GM19099 (cell line): ENCODE data around the gene ZHX3.

Experiments used
- POLR2A ChIP-seq: IDR thresholded peaks from 3 replicates; pipeline ENCODE4 v1.6.1; 2011; ENCODE audit warnings: low read depth; ENCODE audit not compliant: insufficient read length; ENCODE audit errors: extremely low read depth

ZHX3 gene

GRCh38 chr20:41168281-41169161, 149.0 kb downstream of the ZHX3 start:
- TF ChIP-seq POLR2A, result no peak

DNA sequence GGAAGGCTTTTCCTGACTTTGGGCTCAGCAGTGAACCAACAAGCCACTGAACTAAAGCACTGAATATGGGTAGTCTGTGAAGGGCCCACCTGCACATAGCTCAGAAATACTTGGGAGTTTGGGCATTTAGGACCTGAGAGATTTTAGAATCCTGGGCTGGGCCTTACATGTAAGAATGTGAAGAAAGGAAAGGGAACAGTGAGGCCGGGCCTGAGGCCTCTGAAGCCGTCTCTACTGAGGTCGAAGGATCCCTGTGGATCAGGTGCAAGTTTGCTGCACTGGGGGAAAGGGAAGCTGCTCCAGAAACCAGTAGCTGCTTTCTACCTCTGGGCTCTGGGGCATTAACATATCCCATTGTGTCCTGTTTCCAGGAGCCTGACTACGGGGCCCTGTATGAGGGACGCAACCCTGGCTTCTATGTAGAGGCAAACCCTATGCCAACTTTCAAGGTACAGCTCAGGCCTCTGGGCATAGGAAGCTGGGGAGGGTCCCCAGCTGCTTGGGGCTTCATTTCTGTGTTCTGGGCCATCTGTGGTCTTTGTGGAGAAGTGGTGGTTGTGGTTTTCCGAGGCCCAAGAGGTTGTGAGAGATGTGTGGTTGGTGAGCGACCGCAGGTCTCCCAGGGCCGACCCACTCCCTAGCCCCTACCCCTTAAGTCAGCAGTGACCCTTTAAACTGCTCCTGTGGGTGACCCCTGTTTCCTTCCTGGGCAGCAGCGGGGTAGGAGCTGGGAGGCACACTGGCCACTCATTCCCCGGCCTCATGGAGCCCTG, 149.9 kb downstream of the ZHX3 start:
- TF ChIP-seq POLR2A, result no peak

DNA sequence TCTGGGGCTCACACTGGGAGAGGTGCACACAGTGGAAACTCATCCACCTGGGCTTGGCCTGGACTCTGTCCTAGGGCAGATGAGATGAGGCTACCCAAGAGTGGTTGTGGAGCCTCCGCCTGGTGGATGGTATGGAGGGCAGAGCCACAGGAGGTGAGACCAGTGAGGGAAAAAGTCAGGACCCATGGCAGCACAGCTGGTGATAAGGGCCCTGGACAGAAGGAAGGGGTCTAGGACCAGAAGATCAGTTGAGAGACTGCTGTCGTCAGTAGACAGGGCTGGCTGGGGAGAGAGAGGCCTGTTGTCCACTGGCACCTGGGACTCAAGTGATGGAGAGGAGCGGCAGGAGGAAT, 150.4 kb downstream of the ZHX3 start:
- TF ChIP-seq POLR2A, result no peak

DNA sequence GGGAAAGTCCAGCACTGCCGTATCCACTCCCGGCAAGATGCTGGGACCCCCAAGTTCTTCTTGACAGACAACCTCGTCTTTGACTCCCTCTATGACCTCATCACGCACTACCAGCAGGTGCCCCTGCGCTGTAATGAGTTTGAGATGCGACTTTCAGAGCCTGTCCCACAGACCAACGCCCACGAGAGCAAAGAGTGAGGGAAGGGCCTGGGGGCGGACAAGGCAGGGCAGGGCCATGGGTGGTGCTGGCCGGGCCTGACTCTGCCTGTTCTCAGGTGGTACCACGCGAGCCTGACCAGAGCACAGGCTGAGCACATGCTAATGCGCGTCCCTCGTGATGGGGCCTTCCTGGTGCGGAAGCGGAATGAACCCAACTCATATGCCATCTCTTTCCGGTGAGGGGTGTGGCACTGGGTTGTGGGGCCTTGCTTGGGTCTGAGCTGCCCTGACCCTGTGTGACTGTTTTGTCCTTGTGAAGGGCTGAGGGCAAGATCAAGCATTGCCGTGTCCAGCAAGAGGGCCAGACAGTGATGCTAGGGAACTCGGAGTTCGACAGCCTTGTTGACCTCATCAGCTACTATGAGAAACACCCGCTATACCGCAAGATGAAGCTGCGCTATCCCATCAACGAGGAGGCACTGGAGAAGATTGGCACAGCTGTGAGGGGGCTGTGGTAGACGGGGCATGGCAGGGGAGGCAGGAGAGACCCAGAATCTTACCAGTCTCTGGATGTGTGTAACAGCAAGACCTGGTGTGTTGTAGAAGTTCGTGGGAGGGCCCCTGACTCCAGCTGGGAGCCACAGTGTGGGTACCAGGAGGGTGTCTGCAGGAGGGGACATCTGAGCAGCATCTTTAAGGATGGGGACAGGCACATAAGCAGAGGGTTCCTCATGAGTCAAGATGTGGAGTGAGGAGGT, 151.1 kb downstream of the ZHX3 start:
- TF ChIP-seq POLR2A, result no peak

DNA sequence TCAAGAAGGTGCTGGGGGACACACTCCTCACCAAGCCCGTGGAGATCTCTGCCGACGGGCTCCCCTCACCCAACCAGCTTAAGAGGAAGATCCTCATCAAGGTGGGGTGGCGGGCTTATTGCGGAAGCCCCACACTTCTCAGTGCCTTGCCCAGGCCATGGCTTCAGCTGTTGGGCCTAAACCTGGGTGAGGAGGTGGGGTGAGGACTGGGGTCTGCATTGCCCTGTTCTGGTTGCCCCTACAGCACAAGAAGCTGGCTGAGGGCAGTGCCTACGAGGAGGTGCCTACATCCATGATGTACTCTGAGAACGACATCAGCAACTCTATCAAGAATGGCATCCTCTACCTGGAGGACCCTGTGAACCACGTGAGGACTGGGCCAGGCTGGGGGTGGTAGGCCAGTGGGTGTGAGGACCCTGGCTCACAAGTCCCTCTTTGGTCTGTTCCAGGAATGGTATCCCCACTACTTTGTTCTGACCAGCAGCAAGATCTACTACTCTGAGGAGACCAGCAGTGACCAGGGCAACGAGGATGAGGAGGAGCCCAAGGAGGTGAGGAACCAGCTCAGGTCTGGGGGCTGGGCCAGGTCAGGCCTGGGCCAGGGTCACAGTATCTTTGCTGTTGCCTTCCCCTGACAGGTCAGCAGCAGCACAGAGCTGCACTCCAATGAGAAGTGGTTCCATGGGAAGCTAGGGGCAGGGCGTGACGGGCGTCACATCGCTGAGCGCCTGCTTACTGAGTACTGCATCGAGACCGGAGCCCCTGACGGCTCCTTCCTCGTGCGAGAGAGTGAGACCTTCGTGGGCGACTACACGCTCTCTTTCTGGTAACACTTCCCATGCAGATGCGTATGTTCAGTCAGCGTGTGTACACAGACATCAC, 152.3 kb downstream of the ZHX3 start:
- no peak for TF ChIP-seq POLR2A

GRCh38 chr20:41163821-41164220, 153.7 kb downstream of the ZHX3 start:
- no peak for TF ChIP-seq POLR2A

DNA sequence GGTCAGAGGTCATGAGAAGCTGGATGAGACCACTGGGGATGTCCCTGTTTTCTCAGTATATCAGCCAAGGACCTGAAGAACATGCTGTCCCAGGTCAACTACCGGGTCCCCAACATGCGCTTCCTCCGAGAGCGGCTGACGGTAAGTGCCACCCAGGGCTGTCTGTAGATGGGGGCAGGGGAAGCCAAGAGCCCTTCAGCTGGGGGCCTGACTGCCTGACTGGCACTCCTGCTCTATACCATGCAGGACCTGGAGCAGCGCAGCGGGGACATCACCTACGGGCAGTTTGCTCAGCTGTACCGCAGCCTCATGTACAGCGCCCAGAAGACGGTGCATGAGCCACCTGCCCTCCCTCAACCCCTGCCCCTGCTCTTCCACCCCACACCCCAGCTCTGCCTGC, 155.1 kb downstream of the ZHX3 start:
- TF ChIP-seq POLR2A, result no peak

DNA sequence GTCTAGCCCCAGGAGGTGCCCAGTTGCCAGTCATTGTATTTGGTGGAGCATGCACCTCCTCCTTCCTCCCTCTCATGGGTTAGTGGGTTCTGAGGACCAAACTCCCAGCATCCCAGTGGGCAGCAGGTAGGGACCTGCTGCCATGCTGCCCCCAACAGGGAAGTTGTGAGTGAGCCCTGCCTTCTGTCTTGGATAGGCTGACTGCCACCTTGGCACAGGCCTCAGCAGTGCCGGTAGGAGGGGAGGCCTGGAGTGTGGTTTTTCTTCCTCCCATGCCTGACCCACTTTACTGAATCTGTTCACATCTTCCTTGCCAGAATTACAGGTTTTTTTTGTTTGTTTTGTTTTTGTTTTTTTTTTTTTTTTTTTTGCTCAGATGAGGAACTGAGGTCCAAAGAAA, 155.6 kb downstream of the ZHX3 start:
- TF ChIP-seq POLR2A, result no peak

DNA sequence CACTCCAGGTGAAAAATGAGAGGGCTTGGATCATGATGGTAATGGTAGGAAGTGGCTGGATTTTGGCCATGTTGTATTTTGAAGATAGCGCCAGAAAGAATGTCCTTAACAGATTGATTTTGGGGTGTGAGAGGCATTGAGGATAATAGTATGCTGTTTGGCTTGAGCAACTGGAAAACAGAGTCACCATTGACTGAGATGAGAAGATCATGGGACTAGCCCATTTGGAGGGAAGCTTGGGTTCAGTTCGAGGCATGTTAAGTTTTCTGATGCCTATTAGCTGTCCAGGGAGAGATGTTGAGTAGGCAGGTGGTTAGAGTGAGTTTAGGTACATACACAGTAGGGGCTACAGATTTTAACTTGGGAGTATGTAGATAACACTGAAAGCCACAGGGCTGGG, 156.8 kb downstream of the ZHX3 start:
- no peak for TF ChIP-seq POLR2A

DNA sequence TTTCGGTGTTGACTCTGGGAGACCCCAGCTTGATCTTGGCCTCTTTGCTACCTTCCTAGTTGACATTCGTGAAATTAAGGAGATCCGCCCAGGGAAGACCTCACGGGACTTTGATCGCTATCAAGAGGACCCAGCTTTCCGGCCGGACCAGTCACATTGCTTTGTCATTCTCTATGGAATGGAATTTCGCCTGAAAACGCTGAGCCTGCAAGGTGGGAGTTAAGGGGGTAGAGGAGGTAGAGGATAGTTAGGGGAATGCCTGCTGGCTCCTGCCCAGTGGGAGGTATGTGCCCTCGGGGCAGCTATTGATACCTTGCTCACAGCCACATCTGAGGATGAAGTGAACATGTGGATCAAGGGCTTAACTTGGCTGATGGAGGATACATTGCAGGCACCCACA, 158.0 kb downstream of the ZHX3 start:
- no peak for TF ChIP-seq POLR2A

- TF ChIP-seq POLR2A, result no peak
Observed at GRCh38 chr20:41158082-41158625, 159.4 kb downstream of the ZHX3 start.

DNA sequence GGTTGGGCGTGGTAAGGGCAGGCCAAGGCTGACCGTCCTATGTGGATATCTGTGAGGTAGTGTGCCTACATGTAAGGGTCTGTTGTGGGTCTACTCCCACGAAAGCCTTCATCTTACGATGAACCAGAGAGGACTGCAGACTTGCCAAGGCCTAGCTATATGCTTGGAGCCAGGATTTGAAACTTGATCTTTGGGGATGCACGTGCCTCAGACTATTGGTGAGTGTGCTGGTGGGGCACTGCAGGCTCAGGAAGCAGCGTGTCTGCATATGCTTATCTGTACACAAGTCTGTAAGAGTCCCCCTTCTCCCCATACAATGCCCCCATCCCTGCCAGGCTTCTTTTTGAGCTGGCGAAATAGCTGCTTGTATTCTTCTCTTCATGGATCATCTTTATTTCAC, 162.3 kb downstream of the ZHX3 start:
- TF ChIP-seq POLR2A, result no peak

- no peak for TF ChIP-seq POLR2A
Observed at GRCh38 chr20:41154436-41155176, 162.9 kb downstream of the ZHX3 start.

DNA sequence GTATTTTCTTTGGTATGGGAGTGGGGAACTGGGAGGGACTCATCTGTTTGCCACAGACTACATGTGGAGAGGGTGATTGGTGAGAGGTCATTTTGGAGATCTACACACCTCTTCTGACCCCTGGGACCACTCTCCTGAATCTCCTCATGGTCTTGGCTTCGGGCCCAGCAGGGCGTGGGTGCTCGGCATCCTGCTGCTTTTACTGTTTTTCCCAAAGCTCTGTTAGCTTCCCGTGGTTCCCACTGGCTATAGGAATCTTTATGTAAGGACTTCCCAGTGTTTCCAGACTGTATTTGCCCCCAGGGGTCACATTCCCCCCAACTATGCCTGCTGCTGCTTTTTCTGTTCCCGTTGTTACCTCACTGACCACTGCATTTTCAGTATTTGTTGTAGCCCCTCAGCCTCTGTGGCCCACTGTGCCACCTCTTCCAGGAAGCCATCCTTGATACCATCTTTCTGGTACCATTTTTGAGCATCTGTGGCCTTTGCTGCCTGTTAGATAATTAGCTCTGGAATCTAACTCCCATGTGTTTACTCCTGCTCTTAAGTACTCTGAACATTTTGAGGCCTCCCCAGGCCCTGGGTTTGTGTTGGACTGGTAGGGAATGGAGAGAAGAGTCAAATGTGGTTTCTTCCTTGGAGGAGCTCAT, 165.3 kb downstream of the ZHX3 start:
- TF ChIP-seq POLR2A, result no peak
